ENCODE results near the gene BFSP1. TPM values are rescaled to one million over a fixed set of nuclear protein-coding genes. Genes with fewer than 3 reads are reported as not detected.

The BFSP1 gene
- total RNA-seq (2014; rRNA removed; shearing (Covaris generic)), result 0.98 and 1.7 TPM in 2 replicates
- 2.2 and 2.4 TPM in 2 replicates for polyA plus RNA-seq (2015; cell fraction: cytosol; rRNA removed)
- polyA plus RNA-seq (2015; cell fraction: nucleus; rRNA removed), result 0.50 and 0.87 TPM in 2 replicates

DNA sequence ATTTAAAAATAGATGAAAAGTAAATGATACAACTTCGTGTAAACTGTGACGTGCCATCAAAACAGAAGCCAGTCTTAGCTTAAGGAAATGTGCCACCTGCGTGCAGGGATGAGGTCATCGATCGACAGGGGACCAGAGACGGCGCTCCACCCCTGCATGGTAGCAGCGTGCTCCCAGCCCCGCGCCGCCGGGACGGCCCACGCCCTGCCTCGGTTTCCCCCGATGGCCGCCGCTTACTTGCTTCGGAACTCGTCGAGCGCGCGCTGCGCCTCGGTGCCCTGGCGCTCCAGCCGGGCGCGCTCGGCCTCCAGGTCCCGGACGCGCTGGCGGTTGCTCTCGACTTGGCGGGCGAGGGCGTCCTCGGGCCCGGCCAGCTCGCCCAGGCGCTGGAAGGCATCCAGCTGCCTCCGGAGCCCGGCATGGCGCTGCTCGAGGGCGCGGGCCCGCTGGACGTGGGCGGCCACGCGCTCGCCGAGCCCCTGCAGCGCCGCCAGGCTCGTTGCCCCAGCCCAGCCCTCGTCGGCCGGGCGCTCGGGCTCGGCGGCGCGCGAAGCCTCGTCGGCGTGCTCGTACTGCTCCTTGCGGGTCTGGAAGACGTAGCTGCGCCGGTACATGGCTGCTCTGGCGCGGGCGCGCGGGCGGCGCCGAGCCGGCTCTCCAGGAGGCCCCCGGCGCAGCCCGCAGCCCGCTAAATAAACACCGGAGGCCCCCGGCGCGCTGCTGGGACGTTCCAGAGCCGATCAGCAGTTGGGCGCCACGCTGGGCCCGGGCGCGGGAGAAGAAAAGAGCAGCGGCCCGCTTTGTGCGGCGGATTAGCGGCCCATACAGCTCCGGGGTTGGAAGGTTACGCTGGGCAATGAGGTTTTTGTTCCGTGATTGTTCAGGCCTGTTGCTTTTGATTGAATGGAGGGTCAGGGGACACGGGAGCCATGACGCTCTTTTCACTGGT lies at the start of gene BFSP1:
TSS of gene BFSP1 (minus strand) at position 664 of the 949 bp plus-strand sequence. CDS start at position 614, 50 bp downstream.
- DNase-seq (ENCODE audit: low read depth), result peak; percentile 26

- DNase-seq (ENCODE audit: low read depth), result no peak
Measured at GRCh38 chr20:17580895-17581294, 49.7 kb upstream of the BFSP1 start.

GRCh38 chr20:17579369-17580039 lies 48.3 kb upstream of the BFSP1 start:
- DNase-seq (ENCODE audit: low read depth), result peak; percentile 75

GRCh38 chr20:17576215-17576614 lies 45.0 kb upstream of the BFSP1 start:
- no peak for DNase-seq (ENCODE audit: low read depth)

DNA sequence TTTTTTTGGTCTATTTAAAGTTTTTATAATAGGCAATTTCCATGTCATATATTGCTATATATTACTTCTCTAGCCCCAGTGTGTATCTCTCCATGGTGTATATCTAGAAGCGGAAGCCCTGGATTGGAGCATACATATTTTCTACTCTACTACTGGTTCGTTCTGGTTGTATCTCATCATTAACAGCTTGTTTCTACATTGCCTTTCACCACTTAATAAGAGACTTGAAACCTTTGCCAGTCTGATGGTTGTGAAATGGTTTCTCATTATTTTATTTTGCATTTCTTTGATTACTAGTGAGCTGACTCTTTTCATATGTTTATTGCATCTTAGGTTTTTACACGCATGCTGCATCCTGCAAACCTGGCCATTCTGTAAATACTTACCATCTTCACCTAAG lies 42.3 kb upstream of the BFSP1 start:
- no peak for DNase-seq (ENCODE audit: low read depth)

GRCh38 chr20:17572034-17572638 lies 41.0 kb upstream of the BFSP1 start:
- no peak for DNase-seq (ENCODE audit: low read depth)

DNA sequence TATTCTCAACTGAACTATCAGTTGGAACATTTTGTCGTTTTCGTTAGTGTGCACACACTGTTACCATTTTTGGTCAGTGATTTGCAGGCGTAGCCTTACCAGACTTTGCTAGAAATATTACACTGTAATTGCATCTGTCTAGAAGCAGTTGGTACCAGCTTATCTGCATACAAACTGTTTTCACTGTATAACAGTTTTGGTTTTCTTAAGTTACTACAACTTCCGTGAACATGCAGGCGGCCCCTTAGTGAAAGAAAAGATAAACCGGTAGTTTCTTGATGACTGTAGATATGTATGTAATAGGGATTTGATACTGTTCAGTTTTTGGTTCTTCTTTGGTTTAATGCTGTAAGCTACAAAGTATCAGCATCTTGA lies 40.0 kb upstream of the BFSP1 start:
- no peak for DNase-seq (ENCODE audit: low read depth)

GRCh38 chr20:17570347-17571152 lies 39.4 kb upstream of the BFSP1 start:
- peak; percentile 53 for DNase-seq (ENCODE audit: low read depth)

DNA sequence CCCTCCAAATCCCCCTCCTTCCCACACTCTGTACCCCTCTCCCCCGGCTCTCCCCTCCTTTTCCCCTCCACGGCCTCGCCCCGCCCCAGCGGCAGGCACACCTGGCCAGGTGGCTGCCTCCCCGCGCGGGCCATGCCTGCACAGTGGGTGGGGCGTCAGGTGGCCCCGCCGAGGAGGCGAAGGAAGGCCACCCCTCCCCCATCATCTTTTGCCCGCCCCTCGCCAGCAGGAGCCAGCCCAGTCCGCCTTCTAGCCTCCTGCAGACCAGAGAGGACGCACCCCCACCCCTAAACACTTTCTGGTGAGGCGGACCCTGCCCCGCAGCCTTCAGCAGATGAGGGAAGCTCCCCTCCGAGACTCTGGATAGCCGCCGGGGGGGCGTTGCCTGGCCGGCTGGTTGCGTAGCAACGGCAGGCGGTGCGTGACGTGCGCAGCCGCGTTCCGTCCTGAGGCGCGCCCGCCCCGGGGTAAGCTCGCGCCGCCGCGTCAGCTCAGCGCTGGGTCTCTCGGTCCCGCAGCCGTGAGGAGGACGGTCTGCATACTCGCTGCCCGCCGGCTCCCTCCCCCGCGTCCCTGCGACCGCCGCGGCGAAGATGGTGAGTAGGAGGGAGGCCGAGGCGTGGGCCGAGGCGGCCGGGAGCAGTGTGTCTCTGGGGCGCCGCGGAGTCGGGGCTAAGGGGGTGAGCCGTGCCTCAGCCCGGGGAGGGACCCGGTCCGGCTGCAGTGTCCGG lies 38.6 kb upstream of the BFSP1 start, which contains the start of gene DSTN:
TSS of gene DSTN (plus strand) at position 460 of the 731 bp plus-strand sequence. CDS start at position 594, 134 bp downstream.
- DNase-seq (ENCODE audit: low read depth), result peak; percentile 96

DNA sequence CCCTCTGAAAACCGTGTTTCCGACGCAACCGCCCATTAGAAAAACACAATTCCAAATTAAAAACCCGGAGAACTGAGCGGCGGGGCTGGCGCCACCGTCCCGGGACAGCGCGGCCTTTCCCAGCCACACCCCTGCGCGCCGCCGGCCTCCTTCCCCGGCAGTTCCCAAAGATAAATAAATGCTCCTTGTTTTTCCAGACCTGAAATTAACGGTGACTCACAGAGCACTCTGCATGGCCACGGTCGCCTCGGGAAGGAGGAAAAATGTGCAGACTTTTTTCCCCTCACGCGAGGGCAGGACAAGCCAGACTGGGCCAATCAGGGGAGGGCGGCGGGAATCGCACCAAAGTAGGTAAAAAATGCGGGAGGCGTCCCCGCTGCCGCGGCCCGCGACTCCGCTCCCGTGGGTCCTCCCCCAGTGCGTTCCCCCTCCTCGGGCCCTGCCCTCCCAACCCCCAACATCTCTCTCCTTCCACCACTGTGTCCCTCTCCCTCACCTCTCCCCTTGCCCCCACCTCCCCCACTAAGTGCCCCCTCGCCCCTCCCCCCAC lies 37.9 kb upstream of the BFSP1 start:
- DNase-seq (ENCODE audit: low read depth), result peak; percentile 97

GRCh38 chr20:17568045-17568788 lies 37.0 kb upstream of the BFSP1 start:
- DNase-seq (ENCODE audit: low read depth), result no peak

GRCh38 chr20:17566345-17566744 lies 35.2 kb upstream of the BFSP1 start:
- no peak for DNase-seq (ENCODE audit: low read depth)

DNA sequence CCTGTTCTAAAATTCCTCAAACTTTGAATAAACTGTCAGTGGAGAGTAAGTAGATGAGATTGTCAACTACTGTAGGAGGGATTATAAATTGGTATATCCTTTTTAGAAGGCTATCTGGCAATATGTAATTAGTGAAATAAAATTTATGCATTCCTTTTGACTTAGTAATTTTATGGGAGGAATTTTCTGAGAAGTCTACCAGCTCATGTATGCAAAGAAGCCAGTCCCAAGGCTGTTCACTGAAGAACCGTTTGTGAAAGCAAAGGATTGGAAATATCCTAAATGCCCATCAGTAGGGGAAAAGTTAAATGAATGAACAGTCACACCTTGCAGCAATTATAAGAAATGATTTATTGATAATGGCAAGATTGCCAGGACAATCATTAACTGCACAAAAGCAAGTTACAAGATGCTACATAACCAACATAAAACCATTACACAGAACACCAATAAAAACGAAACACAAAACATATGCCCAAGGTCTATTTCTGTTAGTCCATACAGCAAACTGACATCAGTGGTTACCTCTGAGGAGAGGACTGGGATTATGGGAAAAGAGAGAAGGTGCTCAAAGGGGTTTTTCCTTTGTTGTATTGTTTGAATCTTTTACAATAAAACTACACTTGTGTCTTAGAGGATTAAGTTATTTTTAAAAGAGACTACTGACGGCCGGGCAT lies 34.1 kb upstream of the BFSP1 start:
- no peak for DNase-seq (ENCODE audit: low read depth)

GRCh38 chr20:17562804-17563305 lies 31.7 kb upstream of the BFSP1 start:
- DNase-seq (ENCODE audit: low read depth), result no peak

DNA sequence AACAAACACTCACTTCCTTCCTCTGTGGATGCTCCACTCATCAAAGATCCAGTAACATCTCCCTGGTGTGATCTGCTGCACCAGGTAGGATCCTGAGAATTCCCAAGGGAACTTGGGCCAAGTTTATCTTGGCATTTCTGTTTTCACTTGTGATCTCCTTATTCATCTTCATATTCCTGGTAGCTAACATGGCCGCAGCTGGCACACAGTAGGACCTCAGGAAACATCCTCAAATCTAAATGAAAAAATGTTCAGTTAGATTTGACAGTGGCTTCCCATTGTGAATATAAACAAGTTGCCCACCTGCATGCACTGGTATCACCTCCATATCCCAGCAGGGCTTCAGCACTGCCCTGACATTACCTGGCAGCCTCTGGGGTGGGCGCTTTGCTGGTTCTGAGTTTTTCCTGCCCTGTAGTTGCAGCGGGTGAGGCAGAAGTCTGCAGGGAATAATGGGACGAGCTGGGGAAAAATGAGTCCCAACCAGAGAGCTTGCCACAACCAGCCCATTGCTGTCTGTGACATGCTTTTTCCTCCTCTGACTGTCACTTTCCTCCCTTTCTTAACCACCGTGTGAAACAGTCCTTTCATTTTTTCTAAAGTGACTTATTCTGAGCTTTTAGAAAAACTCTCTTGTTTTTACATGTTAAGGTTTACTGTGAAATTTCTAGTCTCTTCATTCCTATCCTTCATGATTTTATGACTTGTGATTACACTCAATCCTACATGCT lies 29.3 kb upstream of the BFSP1 start:
- no peak for DNase-seq (ENCODE audit: low read depth)

DNA sequence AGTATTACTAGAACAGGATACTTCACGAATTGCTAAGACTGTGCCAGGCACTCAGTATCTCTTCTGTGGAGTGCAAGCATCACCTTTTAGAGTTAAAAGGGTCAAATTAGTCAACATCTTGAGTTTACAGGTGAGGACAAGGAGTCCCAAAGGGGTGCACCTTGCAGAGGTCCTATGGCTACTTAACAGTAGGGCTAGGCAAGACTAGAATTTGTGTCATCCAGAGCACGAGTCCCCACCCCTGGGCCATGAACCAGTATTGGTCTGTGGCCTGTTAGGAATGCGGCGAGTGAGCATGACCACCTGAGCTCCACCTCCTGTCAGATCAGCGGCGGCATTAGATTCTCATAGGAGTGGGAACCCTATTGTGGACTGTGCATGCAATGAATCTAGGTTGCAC lies 28.2 kb upstream of the BFSP1 start:
- DNase-seq (ENCODE audit: low read depth), result no peak

DNA sequence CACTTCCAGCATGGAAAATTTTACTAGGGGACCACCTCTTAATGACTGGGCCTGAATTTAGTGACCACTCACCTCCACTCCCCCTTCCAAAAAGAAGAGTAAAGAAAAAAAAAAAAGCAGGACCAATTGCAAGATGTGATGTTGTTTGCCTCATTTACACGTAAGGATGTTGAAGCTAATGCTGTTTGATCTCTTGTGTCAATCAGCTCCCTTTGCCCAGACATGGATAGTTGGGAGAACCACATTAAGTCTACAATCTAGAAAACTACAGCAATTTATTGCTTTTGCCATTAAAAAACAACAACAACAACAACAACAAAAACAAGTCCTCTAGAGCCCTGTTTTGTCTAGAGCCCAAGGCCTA lies 27.7 kb upstream of the BFSP1 start:
- DNase-seq (ENCODE audit: low read depth), result no peak

Measured in HT1080 (cell line).